Endothelial cell of hepatic sinusoid (primary cell): ENCODE data around the gene WWOX.

Experiments used
- in situ Hi-C: cut with HindIII; loops from 2 replicates; pipeline ENCODE4 v1.10.0; 2017; ENCODE audit warnings: low sequenced_read_pairs

Gene WWOX

GRCh38 chr16:79131321-79132075, 1032.0 kb downstream of the WWOX start:
- in situ Hi-C loops: no loop called here

- in situ Hi-C loops: no loop called here
Measured at GRCh38 chr16:79132701-79133100, 1033.2 kb downstream of the WWOX start.

DNA sequence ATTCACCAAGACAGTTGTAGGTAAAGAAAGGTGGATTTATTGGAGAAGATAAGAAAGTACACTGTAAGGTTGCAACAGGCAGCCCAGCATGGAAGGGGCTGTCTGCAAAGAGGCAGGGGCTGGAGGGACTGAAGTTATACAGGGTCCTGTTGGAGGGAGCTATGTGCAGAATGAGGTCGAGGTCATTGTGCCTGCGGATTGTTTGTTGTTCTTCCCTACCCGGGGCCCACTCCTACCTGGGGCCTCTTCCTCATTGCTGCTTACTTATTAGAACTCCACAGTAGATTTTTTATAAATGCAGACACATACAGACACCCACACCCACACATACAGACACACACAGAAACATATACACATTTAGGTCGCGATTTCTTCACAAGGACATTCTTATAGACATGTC, 1034.8 kb downstream of the WWOX start:
- in situ Hi-C loops: no loop called here

DNA sequence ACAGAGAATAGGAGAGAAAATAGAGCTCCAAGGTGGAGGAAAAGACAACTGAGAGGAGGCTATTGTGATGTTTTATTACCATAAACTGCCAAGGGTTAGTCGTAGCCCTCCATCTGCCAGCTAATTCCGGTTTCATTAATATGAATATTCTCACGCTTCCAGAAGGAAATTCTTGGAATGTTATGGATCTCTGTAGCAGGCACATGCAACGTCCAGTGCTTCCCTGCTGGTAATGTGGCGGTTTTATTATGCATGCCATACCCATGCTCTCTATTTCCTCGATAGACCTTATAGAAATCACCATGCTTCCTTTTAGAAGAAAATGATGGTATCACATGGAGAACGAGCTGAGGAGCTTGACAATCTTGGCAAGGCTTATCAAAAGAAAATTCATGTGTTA, 1037.5 kb downstream of the WWOX start:
- in situ Hi-C loops: no loop called here

DNA sequence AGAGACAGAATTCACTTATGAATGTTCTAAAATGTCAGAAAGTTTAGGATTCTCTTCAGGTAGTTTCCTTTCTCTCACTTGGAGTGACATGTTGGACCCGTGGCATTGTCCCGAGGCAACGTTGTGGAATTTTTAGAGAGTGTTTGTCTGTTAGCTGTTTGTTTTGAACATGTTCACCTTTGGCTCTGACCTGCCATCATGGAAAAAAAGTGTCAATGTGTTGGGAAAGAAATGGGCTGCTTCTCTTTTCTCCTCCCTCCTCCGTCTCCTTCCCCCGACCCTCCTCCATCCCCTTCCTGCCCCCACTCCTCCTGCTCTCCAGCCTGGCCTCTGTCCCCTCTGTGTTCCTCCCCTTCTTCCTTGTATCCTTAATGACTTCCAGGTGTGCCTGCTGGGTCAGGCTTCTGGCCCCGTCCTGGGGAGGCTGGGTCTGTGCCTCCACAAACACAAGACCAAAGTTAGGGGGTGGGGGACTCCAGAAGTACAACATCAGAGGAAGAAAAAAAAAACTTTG, 1038.0 kb downstream of the WWOX start:
- in situ Hi-C loops: no loop called here

- in situ Hi-C loops: no loop called here
Measured at GRCh38 chr16:79139799-79140198, 1040.3 kb downstream of the WWOX start.

GRCh38 chr16:79143026-79143425, 1043.6 kb downstream of the WWOX start:
- in situ Hi-C loops: no loop called here

DNA sequence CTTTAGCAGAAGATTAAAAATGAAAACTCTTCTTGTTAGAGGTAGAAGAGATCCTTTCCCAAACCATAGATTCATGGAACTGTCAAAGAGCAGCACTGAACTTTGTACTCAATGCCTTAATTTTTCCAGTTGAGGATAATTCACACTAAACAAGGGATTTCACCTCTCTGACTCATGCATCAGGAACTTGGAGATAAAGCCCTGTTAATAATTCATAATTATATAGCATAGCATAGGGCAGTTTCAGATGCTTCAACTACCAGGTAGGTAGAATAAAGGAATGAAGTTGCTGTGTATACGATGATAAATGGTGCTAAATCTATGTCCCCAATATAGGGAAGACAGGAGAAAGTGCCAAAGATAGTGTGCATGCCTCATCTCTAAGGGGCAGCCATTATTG, 1050.7 kb downstream of the WWOX start:
- in situ Hi-C loops: no loop called here

DNA sequence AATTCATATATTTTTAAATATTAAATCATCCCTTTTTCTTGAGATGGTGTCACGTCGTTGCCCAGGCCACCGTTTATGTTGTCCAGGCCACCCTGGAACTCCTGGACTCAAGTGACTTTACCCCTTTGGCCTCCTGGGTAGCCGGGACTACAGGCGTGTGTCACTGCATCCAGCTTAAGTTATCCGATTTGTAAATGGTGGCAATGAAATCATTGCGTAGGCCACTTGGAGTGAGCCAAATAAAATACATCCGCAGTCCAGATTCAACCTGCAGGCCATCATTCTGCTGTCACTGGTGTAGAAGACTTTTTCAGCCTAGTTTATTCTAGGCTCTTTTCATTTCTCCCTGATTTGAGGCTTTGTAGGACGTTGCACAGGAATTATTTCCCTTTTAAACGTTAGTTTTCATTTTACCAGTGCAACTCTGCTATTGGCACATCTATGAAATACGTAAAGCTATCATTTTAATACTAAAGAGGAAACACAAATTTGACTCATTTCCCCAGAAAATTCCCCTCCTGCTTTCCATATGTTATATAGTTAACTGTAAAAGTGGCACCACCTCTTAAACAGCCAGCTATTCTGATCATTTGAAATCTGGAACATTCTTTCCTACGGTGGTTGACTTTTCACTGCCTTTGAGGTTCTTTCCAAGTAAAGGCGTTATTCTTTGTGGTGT, 1051.3 kb downstream of the WWOX start:
- in situ Hi-C loops: no loop called here

DNA sequence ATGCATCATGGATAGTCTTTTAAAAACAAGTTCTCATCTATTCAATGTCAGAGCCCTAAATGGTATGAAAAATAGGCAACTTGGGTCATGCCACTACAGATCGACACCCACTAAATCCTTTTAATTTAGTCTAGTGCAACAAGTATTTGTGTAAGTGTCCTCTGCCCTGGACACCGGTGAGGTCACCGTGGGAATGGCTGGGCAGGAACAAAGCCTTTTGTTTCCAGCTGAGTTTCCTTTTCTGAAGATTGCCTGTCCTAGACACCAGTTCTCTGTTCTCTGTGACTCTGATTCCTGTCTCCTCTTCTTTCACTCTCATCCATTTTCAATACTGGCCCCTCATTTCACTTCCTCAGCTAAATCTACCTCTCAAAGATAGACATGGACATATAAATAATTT, 1054.6 kb downstream of the WWOX start:
- in situ Hi-C loops: no loop called here

GRCh38 chr16:79155471-79155870, 1056.0 kb downstream of the WWOX start:
- in situ Hi-C loops: no loop called here

- in situ Hi-C loops: no loop called here
Measured at GRCh38 chr16:79155904-79156303, 1056.5 kb downstream of the WWOX start.

- in situ Hi-C loops: no loop called here
Measured at GRCh38 chr16:79156761-79157160, 1057.3 kb downstream of the WWOX start.

GRCh38 chr16:79158337-79158736, 1058.9 kb downstream of the WWOX start:
- in situ Hi-C loops: no loop called here

GRCh38 chr16:79159261-79160049, 1060.0 kb downstream of the WWOX start:
- in situ Hi-C loops: no loop called here

- in situ Hi-C loops: no loop called here
Measured at GRCh38 chr16:79162977-79163376, 1063.5 kb downstream of the WWOX start.

- in situ Hi-C loops: no loop called here
Measured at GRCh38 chr16:79163691-79164387, 1064.4 kb downstream of the WWOX start.

DNA sequence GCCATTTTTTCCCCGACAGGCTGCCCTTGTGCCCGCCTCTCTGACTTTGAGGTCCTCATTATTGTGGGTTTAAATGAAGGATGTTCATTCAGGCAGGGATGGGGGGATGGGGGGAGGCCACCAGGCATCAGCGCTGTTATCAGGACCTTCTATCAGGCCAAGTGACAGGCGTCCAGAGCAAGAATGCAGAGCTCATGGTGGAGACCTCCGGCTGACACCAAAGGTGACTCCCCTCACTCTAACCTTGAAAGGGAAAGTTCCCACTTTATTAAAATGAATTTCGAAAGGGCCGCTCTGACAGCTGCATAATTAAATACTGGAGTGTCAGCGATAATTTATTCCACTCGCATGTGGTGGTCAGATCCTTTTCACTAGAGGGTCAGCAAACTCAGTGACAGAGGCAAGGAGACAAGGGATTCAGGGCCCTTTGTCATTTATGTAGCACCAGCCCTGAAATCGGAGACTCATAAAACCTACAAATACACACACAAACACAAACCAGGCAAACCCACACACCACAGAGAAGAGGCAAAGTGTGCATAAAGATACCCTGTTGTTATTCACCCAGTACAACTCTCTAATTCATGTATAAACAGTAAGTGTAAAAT, 1065.0 kb downstream of the WWOX start:
- in situ Hi-C loops: no loop called here

GRCh38 chr16:79165079-79165478, 1065.6 kb downstream of the WWOX start:
- in situ Hi-C loops: no loop called here

DNA sequence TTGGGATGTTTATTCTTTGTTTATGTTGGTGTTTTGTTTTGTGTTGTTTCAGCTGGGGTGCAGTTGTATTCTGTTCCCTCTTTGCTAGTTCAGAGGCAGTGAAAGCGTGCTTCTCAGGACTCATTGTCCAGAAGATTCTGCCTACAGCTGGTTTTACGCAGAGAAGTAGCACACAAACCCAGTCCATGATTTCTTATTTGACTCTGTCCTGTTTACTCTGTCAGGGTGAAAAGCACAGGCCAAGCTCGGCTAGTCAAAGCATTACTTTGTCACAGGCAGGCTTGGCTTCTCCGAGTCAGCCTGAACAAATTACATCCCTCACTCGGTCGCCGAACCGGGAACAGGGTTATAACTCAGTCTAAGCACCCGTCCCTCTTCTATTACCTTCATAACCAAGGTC, 1066.1 kb downstream of the WWOX start:
- in situ Hi-C loops: no loop called here

- in situ Hi-C loops: no loop called here
Measured at GRCh38 chr16:79167893-79168292, 1068.4 kb downstream of the WWOX start.
